ENCODE data around the gene PTPRE.

The PTPRE gene

DNA sequence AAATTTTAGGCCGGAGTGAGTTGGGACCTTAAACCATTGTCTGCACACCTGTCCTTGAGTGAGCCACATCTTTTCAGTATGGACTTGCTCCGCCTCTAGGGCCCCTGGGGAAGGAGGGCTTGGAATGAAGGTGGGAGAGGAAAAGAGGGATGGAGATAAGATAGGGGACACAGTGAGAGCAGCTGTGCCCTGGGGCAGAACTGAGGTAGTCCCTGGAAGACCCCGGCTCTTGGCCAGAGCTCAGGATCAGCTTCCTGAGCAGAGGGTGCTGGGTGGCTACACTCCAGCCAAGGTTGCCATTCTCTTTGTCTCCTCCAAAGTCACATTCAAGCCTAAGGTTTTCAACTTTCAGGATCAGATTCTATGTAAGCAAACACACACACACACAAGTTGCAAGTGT is 137.3 kb downstream of the PTPRE start:
- H3K4me1 ChIP-seq (ENCODE audit: insufficient read depth, low read length, poor library complexity, severe bottlenecking) = peaks cover 16% of the 10 kb centered on the region
- TF ChIP-seq CTCF (conservative IDR thresholded peaks at IDR 0.05; ENCODE audit: low read length) = no peak
- no peak for TF ChIP-seq EZH2phosphoT487 (IDR thresholded peaks at IDR 0.05; ENCODE audit: borderline replicate concordance)
- H2AFZ ChIP-seq (ENCODE audit: low read length) = no peak overlapping the region

GRCh38 chr10:128044961-128045832 is 138.3 kb downstream of the PTPRE start:
- Histone ChIP-seq H3K9ac (ENCODE audit: low read depth, low read length, poor library complexity, severe bottlenecking) (no peak overlapping the region), H3K27me3 (ENCODE audit: insufficient read depth, low read length, poor library complexity, severe bottlenecking) (no peaks in the 10 kb centered on the region), H3K4me3 (ENCODE audit: low read length, poor library complexity, severe bottlenecking) (no peak overlapping the region), H4K20me1 (ENCODE audit: insufficient read depth, low read length, poor library complexity, severe bottlenecking) (no peaks in the 10 kb centered on the region), H3K79me2 (ENCODE audit: insufficient read depth, low read length) (peaks cover 26% of the 10 kb centered on the region), H3K4me2 (ENCODE audit: low read depth, low read length, poor library complexity, severe bottlenecking) (no peak overlapping the region), H3K9me3 (ENCODE audit: insufficient read depth, low read depth, low read length) (no peaks in the 10 kb centered on the region), H2AFZ (ENCODE audit: low read length) (no peak overlapping the region), H3F3A (ENCODE audit: low read depth) (no peaks in the 10 kb centered on the region), H3K4me1 (ENCODE audit: insufficient read depth, low read length, poor library complexity, severe bottlenecking) (peaks cover 24% of the 10 kb centered on the region), H3K9me2 (replicated peaks; ENCODE audit: low read depth, low read length) (no peaks in the 10 kb centered on the region), H3K36me3 (ENCODE audit: insufficient read depth, low read length) (no peaks in the 10 kb centered on the region)
- TF ChIP-seq EZH2phosphoT487 (IDR thresholded peaks at IDR 0.05; ENCODE audit: borderline replicate concordance) = no peak
- no peak for TF ChIP-seq CTCF (conservative IDR thresholded peaks at IDR 0.05; ENCODE audit: low read length)

More for the DNA sequence above, 137.3 kb downstream of the PTPRE start:
- Histone ChIP-seq H3K27me3 (ENCODE audit: insufficient read depth, low read length, poor library complexity, severe bottlenecking) (no peaks in the 10 kb centered on the region), H3F3A (ENCODE audit: low read depth) (no peaks in the 10 kb centered on the region), H3K79me2 (ENCODE audit: insufficient read depth, low read length) (peaks cover 17% of the 10 kb centered on the region), H3K9me2 (replicated peaks; ENCODE audit: low read depth, low read length) (no peaks in the 10 kb centered on the region), H3K9me3 (ENCODE audit: insufficient read depth, low read depth, low read length) (no peaks in the 10 kb centered on the region), H3K4me3 (ENCODE audit: low read length, poor library complexity, severe bottlenecking) (no peak overlapping the region), H3K4me2 (ENCODE audit: low read depth, low read length, poor library complexity, severe bottlenecking) (no peak overlapping the region), H4K20me1 (ENCODE audit: insufficient read depth, low read length, poor library complexity, severe bottlenecking) (no peaks in the 10 kb centered on the region), H3K9ac (ENCODE audit: low read depth, low read length, poor library complexity, severe bottlenecking) (no peak overlapping the region), H3K36me3 (ENCODE audit: insufficient read depth, low read length) (no peaks in the 10 kb centered on the region)

DNA sequence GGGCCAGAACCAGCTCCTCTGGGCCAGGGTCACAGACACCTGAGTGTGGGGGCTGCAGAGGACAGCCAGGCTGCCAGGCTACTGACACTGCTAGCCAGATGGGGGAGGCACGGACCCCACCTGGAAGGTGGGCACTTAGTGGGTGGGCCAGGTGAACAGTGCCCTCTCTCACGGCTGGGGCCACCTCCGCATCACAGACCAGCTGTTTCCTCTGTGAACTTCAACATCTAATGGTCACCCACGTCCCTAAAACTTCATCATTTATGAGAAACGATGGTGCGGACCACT is 138.9 kb downstream of the PTPRE start:
- Histone ChIP-seq H3K4me3 (ENCODE audit: low read length, poor library complexity, severe bottlenecking) (no peak overlapping the region), H4K20me1 (ENCODE audit: insufficient read depth, low read length, poor library complexity, severe bottlenecking) (no peaks in the 10 kb centered on the region), H3K36me3 (ENCODE audit: insufficient read depth, low read length) (no peaks in the 10 kb centered on the region), H3K27me3 (ENCODE audit: insufficient read depth, low read length, poor library complexity, severe bottlenecking) (no peaks in the 10 kb centered on the region), H3K9me2 (replicated peaks; ENCODE audit: low read depth, low read length) (no peaks in the 10 kb centered on the region), H3K79me2 (ENCODE audit: insufficient read depth, low read length) (peaks cover 31% of the 10 kb centered on the region), H3F3A (ENCODE audit: low read depth) (no peaks in the 10 kb centered on the region), H3K9me3 (ENCODE audit: insufficient read depth, low read depth, low read length) (no peaks in the 10 kb centered on the region), H3K9ac (ENCODE audit: low read depth, low read length, poor library complexity, severe bottlenecking) (no peak overlapping the region), H2AFZ (ENCODE audit: low read length) (no peak overlapping the region), H3K4me2 (ENCODE audit: low read depth, low read length, poor library complexity, severe bottlenecking) (no peak overlapping the region), H3K4me1 (ENCODE audit: insufficient read depth, low read length, poor library complexity, severe bottlenecking) (peaks cover 30% of the 10 kb centered on the region)
- TF ChIP-seq CTCF (conservative IDR thresholded peaks at IDR 0.05; ENCODE audit: low read length) = no peak

Data from Loucy (cell line).